ENCODE results near the gene CELF2.

Gene CELF2

DNA sequence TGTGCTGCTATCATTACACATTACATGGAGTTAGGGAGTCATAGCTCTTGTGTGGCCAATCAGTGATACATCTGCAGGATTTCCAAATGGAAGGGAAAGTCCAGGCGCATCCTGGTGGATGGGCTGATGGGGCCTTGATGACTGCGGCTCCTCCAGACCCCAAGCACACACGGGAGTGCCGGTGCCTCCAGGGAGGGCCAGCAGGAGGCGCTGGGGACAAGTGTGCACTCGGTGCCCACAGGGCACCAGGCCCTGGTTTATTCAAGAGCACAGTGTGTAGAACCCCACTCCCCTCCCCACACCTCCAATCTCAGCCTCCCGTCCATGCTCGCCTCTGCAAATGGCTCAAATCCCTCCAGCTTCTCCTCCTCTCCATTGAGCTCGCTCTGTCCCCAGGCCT lies 349.8 kb downstream of the CELF2 start:
- no peak for DNase-seq (ENCODE audit: low read depth in 2 of 2, low spot score in 1 of 2)

DNA sequence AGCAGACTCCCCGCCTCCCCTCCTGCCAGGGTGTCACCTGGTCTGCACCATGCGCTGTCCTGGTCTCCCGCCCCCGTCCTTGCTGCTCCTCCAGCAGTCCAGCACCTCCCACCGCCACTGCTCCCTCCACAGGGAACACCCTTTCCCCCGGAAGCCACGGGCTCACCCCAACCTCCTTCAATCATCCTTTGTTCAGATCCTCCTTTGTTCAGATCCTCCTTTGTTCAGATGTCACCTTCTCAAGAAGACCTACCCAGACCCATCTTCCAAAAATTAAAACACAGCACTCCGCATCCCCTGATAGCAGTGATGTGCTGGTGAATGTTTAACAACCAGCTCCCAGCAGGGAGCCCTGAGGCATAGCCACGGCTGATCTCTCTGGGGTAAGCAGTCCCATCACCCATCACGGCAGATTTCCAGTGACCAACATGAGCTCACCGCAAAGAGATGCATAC lies 356.1 kb downstream of the CELF2 start:
- DNase-seq (ENCODE audit: low read depth in 2 of 2, low spot score in 1 of 2), result no peak

DNA sequence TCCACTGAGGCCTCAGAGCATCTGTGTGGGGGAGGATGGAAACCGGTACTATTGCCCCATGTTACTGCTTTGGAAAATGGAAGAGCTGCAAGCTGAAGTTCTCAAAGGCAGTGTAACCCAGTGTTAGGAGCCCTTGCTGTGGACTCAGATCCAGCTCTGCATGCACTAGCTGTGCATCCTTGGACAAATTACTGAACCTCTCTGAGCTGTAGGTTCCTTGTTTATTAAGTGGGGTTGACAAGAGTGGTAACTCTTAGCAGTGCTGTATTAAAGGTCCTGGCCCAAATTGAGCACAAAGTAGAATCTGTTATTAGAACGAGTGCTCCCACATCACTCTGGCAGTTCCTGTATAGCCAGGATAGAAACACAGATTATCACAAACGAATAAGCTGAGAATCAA lies 359.6 kb downstream of the CELF2 start:
- DNase-seq (ENCODE audit: low read depth in 2 of 2, low spot score in 1 of 2), result no peak

DNA sequence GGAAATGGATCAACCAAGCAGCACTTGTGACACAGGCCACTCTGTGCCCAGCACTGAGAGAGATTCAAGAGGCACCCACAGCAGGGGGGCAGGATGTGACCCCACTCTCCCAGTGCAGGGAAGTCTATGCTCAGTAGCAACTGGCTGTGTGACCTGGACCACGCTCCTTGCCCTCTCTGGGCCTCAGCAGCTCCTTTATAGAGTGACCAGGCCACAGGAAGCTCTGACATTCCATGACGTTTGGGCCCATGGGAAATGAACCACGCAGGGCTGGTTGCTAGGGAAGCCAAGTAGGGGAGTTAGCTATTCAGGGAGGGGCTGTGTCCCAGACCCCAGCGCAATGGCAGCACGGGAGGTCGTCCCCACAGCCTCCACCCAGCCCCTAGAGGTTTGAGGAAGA lies 361.2 kb downstream of the CELF2 start:
- DNase-seq (ENCODE audit: low read depth in 2 of 2, low spot score in 1 of 2), result no peak

DNA sequence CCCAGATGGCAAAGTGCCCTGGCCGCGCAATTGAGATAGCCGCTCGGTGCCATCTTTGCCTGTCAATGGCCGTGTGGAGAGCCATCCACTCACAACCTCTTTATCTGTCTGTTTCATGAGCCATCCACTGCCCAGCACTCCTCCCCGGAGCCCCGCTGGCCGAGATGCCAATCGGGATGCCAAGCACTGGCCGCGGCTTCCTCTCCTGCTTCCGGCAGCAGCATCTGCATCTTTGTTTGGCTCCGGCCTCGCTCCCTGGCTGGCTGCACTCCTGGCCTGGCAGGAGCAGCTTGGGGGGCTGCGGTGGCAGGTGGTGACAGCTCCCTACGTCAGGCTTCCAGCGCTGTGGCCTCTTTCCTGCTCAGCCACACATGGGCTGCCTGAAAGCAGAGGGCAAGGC lies 362.1 kb downstream of the CELF2 start:
- no peak for DNase-seq (ENCODE audit: low read depth in 2 of 2, low spot score in 1 of 2)

DNA sequence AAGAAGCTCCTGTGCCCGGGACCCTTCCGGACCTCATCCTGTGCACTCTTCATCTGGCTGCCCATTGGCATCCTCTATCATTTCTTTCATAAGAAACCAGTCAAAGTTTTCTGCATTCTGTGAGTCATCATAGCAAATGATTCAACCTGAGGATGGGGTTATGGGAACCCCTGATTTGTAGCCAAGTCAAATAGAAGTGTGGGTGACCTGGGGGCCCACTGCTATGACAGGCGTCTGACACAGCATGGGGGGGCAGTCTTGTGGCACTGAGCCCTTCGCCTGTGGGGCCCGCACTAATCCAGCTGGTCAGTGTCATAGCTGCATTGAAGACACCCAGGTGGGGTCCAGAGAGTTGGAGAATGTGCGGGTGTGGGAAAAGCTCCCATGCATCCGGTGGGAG lies 363.4 kb downstream of the CELF2 start:
- no peak for DNase-seq (ENCODE audit: low read depth in 2 of 2, low spot score in 1 of 2)

DNA sequence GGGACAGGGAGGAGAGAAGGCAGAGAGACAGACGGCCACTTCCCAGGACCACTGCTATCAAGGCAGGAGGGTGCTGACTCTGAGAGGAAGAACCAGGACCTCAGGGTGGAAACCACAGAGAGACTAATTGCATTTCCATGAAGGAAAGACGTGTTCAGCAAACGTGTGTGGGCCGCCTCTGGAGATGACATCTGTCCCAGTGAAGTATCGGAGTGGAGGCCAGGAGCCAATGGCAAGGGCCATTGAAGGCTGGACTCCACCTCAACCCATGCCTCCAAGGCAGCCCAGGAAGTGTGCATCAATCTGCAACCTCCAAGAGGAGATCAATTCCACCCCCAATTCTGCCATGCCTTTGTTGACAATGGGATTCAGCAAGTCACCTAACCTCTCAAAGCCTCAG lies 363.8 kb downstream of the CELF2 start:
- DNase-seq (ENCODE audit: low read depth in 2 of 2, low spot score in 1 of 2), result no peak

DNA sequence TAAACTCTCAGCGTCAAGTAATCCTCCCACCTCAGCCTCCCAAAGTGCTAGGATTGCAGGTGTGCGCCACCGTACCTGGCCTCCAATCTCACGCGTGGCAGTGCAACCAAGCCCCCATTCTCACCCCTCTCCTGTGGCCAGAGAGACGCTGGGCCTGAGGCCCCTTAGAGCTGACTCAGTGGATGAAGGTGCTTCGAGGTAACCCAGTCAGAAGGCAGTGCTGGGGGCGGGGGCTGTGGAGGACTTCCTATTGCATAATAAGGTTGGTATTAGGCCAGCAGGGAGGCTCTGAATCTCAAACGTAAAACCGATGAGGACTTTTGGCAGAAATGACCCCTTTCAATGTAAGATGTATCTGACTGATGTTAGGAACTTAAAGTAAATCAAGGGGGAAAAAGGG lies 364.5 kb downstream of the CELF2 start:
- DNase-seq (ENCODE audit: low read depth in 2 of 2, low spot score in 1 of 2), result no peak

DNA sequence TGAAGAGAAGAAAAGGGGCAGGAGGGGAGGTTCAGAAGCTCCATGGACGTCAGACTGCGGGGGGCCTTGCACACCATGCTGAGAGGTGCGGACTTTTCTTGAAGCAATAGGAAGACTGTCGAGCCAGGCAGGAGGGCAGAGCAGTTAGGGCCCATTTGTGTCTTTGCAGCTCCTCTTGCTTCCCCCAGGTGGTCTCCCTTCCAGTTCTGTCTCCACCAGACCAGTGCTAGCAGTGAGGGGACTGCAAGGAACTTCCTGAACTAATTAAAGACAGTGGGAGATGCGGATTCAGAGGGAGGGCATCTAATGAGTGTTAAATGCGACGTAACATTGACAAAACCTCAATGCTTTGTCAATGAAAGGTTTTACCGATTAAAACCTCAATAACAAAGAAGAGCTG lies 368.4 kb downstream of the CELF2 start:
- DNase-seq (ENCODE audit: low read depth in 2 of 2, low spot score in 1 of 2), result no peak
